Ramos (cell line): Measurements from ENCODE around the gene LIN7B.
"Not testable (repeated sequence)": the region's sequence is repeated elsewhere in the genome, so short reads cannot be mapped to it uniquely, and the experiment has no call there.

Experiments used
- in situ Hi-C: fragments of 300-500 bp; cut with MboI; formaldehyde crosslinking; loops from one replicate; pipeline ENCODE4 v1.14.3; 2022; ENCODE audit warnings: low sequenced_read_pairs; ENCODE audit not compliant: unreplicated experiment

Gene LIN7B

GRCh38 chr19:49113762-49114629 lies at the start of gene LIN7B:
Gene LIN7B (plus strand): TSS chr19:49114370. CDS start chr19:49114405, 35 bp downstream.
- in situ Hi-C loops, result no loop called here

GRCh38 chr19:49064768-49065611 lies 49.2 kb upstream of the LIN7B start, which contains the start of gene NTF4:
Gene NTF4 (minus strand): TSS chr19:49064818. CDS start chr19:49061997, 2,821 bp downstream.
- in situ Hi-C loops, result no loop called here

GRCh38 chr19:49065905-49066512 lies 48.2 kb upstream of the LIN7B start:
- in situ Hi-C loops, result no loop called here

- in situ Hi-C loops, result no loop called here
Measured at GRCh38 chr19:49067554-49067953, 46.6 kb upstream of the LIN7B start.

GRCh38 chr19:49069026-49069425 lies 45.1 kb upstream of the LIN7B start:
- in situ Hi-C loops, result no loop called here

- in situ Hi-C loops, result no loop called here
Measured at GRCh38 chr19:49070416-49070815, 43.8 kb upstream of the LIN7B start.

- in situ Hi-C loops, result no loop called here
Measured at GRCh38 chr19:49071860-49072547, 42.2 kb upstream of the LIN7B start.

- in situ Hi-C loops, result no loop called here
Measured at GRCh38 chr19:49073514-49074378, 40.4 kb upstream of the LIN7B start.

GRCh38 chr19:49074869-49075268 lies 39.3 kb upstream of the LIN7B start:
- in situ Hi-C loops, result not testable (repeated sequence)

- in situ Hi-C loops, result no loop called here
Measured at GRCh38 chr19:49080392-49080791, 33.8 kb upstream of the LIN7B start.

GRCh38 chr19:49081273-49081672 lies 32.9 kb upstream of the LIN7B start:
- in situ Hi-C loops, result no loop called here

GRCh38 chr19:49084206-49085019 lies 29.8 kb upstream of the LIN7B start:
- in situ Hi-C loops, result no loop called here

- in situ Hi-C loops, result no loop called here
Measured at GRCh38 chr19:49085020-49085867, 28.9 kb upstream of the LIN7B start, which contains the start of gene SNRNP70. Gene SNRNP70 (plus strand): TSS chr19:49085451. CDS start chr19:49086415, 964 bp downstream.

- in situ Hi-C loops, result no loop called here
Measured at GRCh38 chr19:49085868-49086232, 28.3 kb upstream of the LIN7B start.

- in situ Hi-C loops, result no loop called here
Measured at GRCh38 chr19:49086296-49086695, 27.9 kb upstream of the LIN7B start.

GRCh38 chr19:49091391-49092038 lies 22.7 kb upstream of the LIN7B start:
- in situ Hi-C loops, result loop anchor here (10.0 kb wide), 1 partner anchor 113 kb away; no protein-coding TSS in a partner anchor

- in situ Hi-C loops, result loop anchor here (10.0 kb wide), 1 partner anchor 112 kb away; no protein-coding TSS in a partner anchor
Measured at GRCh38 chr19:49092686-49093085, 21.5 kb upstream of the LIN7B start.
